ENCODE measurements around the gene SLC10A7. TPM values are rescaled to one million over a fixed set of nuclear protein-coding genes. Genes with fewer than 3 reads are reported as not detected.

The SLC10A7 gene
- total and polyA plus RNA-seq, 2 of the 8 experiments (the other 6 are each of a cell fraction or from before 2014, with no cell fraction given) = 2.5 to 2.9 TPM

DNA sequence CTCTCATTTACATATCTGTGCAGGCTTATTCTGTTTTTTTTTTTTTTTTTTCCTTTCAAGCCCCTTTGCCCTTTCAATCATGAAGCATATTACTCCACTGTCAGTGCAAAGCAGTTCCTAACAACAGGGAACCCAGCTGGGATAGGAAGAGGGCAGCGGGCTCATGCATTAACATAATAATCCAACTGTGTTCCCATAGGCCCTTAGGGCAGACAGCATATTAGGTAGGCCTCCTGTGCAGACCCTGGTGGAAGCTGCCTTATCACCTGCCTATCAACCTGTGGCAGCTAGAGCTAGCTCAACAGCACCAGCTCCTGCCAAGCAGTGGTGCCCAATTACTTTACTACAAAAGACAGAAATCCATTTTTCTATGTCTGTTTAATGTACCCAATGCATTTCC is 49.3 kb downstream of the SLC10A7 start:
- no peak overlapping the region for H2BK20ac ChIP-seq (ENCODE audit: low read length)
- no peak overlapping the region for H4K8ac ChIP-seq (ENCODE audit: extremely low read depth, insufficient read depth, low read length)
- no peak overlapping the region for H4K5ac ChIP-seq (ENCODE audit: insufficient read length, low read depth, low read length)
- H3K23me2 ChIP-seq (ENCODE audit: low read depth, low read length) = no peaks in the 10 kb centered on the region
- H3K4me3 ChIP-seq (ENCODE audit: extremely low read depth in 1 of 4, insufficient read depth in 2 of 4, low read depth in 3 of 4, low read length in 4 of 4) = no peak overlapping the region
- H3K27me3 ChIP-seq (replicated peaks in 1 of 4; ENCODE audit: control insufficient read depth in 3 of 4, extremely low read depth in 1 of 4, insufficient read depth in 3 of 4, low read length in 3 of 4) = no peaks in the 10 kb centered on the region
- no peak overlapping the region for H3K23ac ChIP-seq (ENCODE audit: insufficient read length)
- H4K91ac ChIP-seq (replicated peaks; ENCODE audit: insufficient read length, low read length) = no peak overlapping the region
- no peak overlapping the region for H2AFZ ChIP-seq (ENCODE audit: low read length)
- no peak overlapping the region for H2BK15ac ChIP-seq (ENCODE audit: low read length)
- H3K79me1 ChIP-seq (ENCODE audit: low read depth, low read length) = no peaks in the 10 kb centered on the region
- no peak overlapping the region for H2BK120ac ChIP-seq (replicated peaks; ENCODE audit: low read depth, low read length)
- DNase-seq (ENCODE audit: low read depth in 1 of 2, low spot score in 2 of 2) (peak in 1 of 2 experiments; percentile 33), FAIRE-seq (peak; percentile 60)
- H3K18ac ChIP-seq (ENCODE audit: extremely low read depth, low read length) = no peak overlapping the region
- no peaks in the 10 kb centered on the region for H4K20me1 ChIP-seq (replicated peaks in 1 of 2; ENCODE audit: control insufficient read depth in 1 of 2, insufficient read depth in 2 of 2, low read length in 2 of 2)
- H2BK5ac ChIP-seq (ENCODE audit: low read depth, low read length) = no peak overlapping the region
- H3K56ac ChIP-seq (replicated peaks; ENCODE audit: insufficient read length, low read depth, low read length) = no peak overlapping the region
- no peak overlapping the region for H2AK5ac ChIP-seq (ENCODE audit: low read depth, low read length)
- H3K4me2 ChIP-seq (ENCODE audit: insufficient read depth in 1 of 2, low read depth in 2 of 2, low read length in 2 of 2) = peak overlapping the region in 1 of 2 experiments; percentile 44; a peak in 1 of 4 replicates
- H3K79me2 ChIP-seq (ENCODE audit: control insufficient read depth in 1 of 2, insufficient read depth in 2 of 2, low read length in 2 of 2) = no peaks in the 10 kb centered on the region
- peaks cover 0 to 4% (median 2%) of the 10 kb centered on the region in 4 experiments; a peak in 3 of 7 replicates for H3K4me1 ChIP-seq (replicated peaks in 1 of 4; ENCODE audit: control insufficient read depth in 3 of 4, insufficient read depth in 4 of 4, low read length in 3 of 4)
- no peak overlapping the region for H2BK12ac ChIP-seq (ENCODE audit: low read depth, low read length)
- ChIA-PET POLR2A (ENCODE audit: partially characterized antibody) (no interaction called here), CTCF (ENCODE audit: partially characterized antibody) (no interaction called here)
- H3K14ac ChIP-seq (ENCODE audit: insufficient read length) = no peak overlapping the region
- no peaks in the 10 kb centered on the region for H3K36me3 ChIP-seq (ENCODE audit: control insufficient read depth in 2 of 4, insufficient read depth in 4 of 4, low read length in 3 of 4)
- no peak overlapping the region for H3K4ac ChIP-seq (replicated peaks; ENCODE audit: insufficient read length, low read depth, low read length)
- 0% methylated on average over 1 of the region's 1 CpG; no CpG with 5 or more reads in 1 of the 2 experiments for WGBS, 2 experiments (ENCODE audit: extremely low coverage in 1 of 2, insufficient coverage in 1 of 2, insufficient read length in 1 of 2, insufficient replicate concordance in 2 of 2, low coverage in 1 of 2, low lambda C conversion rate in 2 of 2, missing lambda C conversion rate in 1 of 2)
- H3K9me3 ChIP-seq (ENCODE audit: insufficient read depth in 2 of 2, low read depth in 1 of 2, low read length in 1 of 2) = no peaks in the 10 kb centered on the region
- no peak overlapping the region for H3K9ac ChIP-seq (replicated peaks in 1 of 4; ENCODE audit: extremely low read depth in 1 of 4, low read depth in 3 of 4, low read length in 3 of 4)
- H3K27ac ChIP-seq (ENCODE audit: low read depth, low read length) = no peak overlapping the region
- TF ChIP-seq, protein P1, sequence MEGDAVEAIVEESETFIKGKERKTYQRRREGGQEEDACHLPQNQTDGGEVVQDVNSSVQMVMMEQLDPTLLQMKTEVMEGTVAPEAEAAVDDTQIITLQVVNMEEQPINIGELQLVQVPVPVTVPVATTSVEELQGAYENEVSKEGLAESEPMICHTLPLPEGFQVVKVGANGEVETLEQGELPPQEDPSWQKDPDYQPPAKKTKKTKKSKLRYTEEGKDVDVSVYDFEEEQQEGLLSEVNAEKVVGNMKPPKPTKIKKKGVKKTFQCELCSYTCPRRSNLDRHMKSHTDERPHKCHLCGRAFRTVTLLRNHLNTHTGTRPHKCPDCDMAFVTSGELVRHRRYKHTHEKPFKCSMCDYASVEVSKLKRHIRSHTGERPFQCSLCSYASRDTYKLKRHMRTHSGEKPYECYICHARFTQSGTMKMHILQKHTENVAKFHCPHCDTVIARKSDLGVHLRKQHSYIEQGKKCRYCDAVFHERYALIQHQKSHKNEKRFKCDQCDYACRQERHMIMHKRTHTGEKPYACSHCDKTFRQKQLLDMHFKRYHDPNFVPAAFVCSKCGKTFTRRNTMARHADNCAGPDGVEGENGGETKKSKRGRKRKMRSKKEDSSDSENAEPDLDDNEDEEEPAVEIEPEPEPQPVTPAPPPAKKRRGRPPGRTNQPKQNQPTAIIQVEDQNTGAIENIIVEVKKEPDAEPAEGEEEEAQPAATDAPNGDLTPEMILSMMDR (IDR thresholded peaks at IDR 0.05; ENCODE audit: control extremely low read depth in 1 of 3, insufficient read depth in 1 of 3, low read depth in 1 of 3, low read length in 3 of 3) = no peak
- TF ChIP-seq SIRT6 (IDR thresholded peaks at IDR 0.05; ENCODE audit: low read length) (no peak), FOSL1 (IDR thresholded peaks at IDR 0.05; ENCODE audit: insufficient read depth, low read depth, low read length) (no peak), CREB1 (IDR thresholded peaks at IDR 0.05) (no peak), POU5F1 (IDR thresholded peaks at IDR 0.05; ENCODE audit: low read depth, low read length) (no peak), KDM5A (IDR thresholded peaks at IDR 0.05; ENCODE audit: low read length) (no peak)
- TF ChIP-seq, protein P2, sequence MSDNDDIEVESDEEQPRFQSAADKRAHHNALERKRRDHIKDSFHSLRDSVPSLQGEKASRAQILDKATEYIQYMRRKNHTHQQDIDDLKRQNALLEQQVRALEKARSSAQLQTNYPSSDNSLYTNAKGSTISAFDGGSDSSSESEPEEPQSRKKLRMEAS (IDR thresholded peaks at IDR 0.05) = no peak
- TF ChIP-seq, protein P3, sequence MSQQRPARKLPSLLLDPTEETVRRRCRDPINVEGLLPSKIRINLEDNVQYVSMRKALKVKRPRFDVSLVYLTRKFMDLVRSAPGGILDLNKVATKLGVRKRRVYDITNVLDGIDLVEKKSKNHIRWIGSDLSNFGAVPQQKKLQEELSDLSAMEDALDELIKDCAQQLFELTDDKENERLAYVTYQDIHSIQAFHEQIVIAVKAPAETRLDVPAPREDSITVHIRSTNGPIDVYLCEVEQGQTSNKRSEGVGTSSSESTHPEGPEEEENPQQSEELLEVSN (IDR thresholded peaks at IDR 0.05) = no peak
- TF ChIP-seq, protein P4, sequence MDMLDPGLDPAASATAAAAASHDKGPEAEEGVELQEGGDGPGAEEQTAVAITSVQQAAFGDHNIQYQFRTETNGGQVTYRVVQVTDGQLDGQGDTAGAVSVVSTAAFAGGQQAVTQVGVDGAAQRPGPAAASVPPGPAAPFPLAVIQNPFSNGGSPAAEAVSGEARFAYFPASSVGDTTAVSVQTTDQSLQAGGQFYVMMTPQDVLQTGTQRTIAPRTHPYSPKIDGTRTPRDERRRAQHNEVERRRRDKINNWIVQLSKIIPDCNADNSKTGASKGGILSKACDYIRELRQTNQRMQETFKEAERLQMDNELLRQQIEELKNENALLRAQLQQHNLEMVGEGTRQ (IDR thresholded peaks at IDR 0.05; ENCODE audit: low read length) = no peak
